ENCODE data around the gene HDAC4. TPM values are rescaled to one million over a fixed set of nuclear protein-coding genes. Genes with fewer than 3 reads are reported as not detected.

The HDAC4 gene
- polyA plus RNA-seq, 2 of the 4 experiments (the other 2 are of a cell fraction) = 8.6 to 10.4 TPM

DNA sequence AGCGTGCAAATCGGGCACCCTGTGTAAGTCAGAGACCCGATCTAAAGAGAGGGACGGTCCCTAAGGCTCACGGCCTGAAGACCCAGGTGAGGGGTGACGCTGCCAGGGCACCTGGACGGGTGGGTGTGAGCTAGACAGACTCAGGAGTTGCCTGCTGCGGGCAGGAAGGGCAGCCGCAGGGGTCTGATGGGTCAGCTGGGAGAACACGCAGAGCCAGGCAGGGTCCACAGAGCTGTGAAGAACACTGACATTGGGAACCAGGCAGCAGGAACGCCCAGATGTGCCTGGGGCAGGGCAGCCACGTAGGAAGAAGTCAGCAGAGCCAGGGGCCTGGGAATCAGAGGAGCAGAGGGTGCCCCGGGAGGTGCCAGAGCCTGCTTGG lies 25.9 kb downstream of the HDAC4 start:
- Histone ChIP-seq H3K4me3 (no peak overlapping the region), H3K4me1 (no peaks in the 10 kb centered on the region), H3K4me2 (no peak overlapping the region), H3K27ac (no peak overlapping the region), H3K9me3 (no peaks in the 10 kb centered on the region)
- WGBS (ENCODE audit: missing lambda C conversion rate) = 91% methylated on average over 12 of the region's 13 CpGs
- FAIRE-seq = no peak
- ATAC-seq = no peak
- DNase-seq (ENCODE audit: low read depth in 1 of 2, low spot score in 1 of 2) = no peak
- ChIA-PET CTCF (no interaction called here), POLR2A (no interaction called here)
- TF ChIP-seq MAFK (IDR thresholded peaks at IDR 0.05; ENCODE audit: partially characterized antibody) (no peak), NR3C1 (IDR thresholded peaks at IDR 0.05) (no peak), PHF8 (IDR thresholded peaks at IDR 0.05; ENCODE audit: borderline replicate concordance, low read depth) (no peak), CHD2 (IDR thresholded peaks at IDR 0.05; ENCODE audit: low read length, partially characterized antibody) (no peak), CHD4 (IDR thresholded peaks at IDR 0.05; ENCODE audit: borderline replicate concordance) (no peak)

DNA sequence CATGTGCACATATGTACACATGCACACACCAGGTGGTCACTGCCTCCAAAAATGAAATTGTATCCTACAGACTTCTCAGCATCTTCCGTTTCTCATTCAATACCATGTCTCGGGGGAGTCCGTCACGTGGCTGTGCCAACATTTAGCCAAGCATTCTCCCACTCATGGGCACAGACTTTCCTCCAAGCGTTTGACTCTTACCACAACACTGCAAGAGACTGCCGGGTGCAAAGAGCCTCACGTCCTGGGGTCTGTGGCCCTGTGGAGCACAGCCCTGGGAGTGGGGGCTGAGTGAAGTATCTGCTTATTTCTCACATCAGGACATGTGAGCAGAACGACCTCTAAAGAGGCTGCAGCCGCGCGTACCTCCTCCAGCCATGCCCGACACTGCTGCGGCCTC lies 28.0 kb downstream of the HDAC4 start:
- ATAC-seq (no peak), FAIRE-seq (no peak), DNase-seq (ENCODE audit: low read depth in 1 of 2, low spot score in 1 of 2) (no peak)
- WGBS (ENCODE audit: missing lambda C conversion rate) = 97% methylated on average over 13 of the region's 13 CpGs
- TF ChIP-seq, protein P1, sequence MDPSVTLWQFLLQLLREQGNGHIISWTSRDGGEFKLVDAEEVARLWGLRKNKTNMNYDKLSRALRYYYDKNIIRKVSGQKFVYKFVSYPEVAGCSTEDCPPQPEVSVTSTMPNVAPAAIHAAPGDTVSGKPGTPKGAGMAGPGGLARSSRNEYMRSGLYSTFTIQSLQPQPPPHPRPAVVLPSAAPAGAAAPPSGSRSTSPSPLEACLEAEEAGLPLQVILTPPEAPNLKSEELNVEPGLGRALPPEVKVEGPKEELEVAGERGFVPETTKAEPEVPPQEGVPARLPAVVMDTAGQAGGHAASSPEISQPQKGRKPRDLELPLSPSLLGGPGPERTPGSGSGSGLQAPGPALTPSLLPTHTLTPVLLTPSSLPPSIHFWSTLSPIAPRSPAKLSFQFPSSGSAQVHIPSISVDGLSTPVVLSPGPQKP (IDR thresholded peaks at IDR 0.05; ENCODE audit: low read depth, low read length) = no peak
- TF ChIP-seq NR3C1 (IDR thresholded peaks at IDR 0.05) (no peak), RARB (CRISPR knock-in tag; IDR thresholded peaks at IDR 0.05) (no peak), CBX8 (IDR thresholded peaks at IDR 0.05) (no peak), RFX5 (IDR thresholded peaks at IDR 0.05) (no peak), POLR2A (IDR thresholded peaks at IDR 0.05; ENCODE audit: low read length) (no peak), ZC3H11A (IDR thresholded peaks at IDR 0.05) (no peak), TP53 (CRISPR knock-in tag; IDR thresholded peaks at IDR 0.05) (no peak), MYC (IDR thresholded peaks at IDR 0.05; ENCODE audit: borderline replicate concordance, low read length) (no peak)
- TF ChIP-seq, protein P2, sequence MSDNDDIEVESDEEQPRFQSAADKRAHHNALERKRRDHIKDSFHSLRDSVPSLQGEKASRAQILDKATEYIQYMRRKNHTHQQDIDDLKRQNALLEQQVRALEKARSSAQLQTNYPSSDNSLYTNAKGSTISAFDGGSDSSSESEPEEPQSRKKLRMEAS (IDR thresholded peaks at IDR 0.05) = no peak
- TF ChIP-seq, protein P3, sequence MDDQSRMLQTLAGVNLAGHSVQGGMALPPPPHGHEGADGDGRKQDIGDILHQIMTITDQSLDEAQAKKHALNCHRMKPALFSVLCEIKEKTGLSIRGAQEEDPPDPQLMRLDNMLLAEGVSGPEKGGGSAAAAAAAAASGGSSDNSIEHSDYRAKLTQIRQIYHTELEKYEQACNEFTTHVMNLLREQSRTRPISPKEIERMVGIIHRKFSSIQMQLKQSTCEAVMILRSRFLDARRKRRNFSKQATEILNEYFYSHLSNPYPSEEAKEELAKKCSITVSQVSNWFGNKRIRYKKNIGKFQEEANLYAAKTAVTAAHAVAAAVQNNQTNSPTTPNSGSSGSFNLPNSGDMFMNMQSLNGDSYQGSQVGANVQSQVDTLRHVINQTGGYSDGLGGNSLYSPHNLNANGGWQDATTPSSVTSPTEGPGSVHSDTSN (IDR thresholded peaks at IDR 0.05) = no peak
- TF ChIP-seq, protein P4, sequence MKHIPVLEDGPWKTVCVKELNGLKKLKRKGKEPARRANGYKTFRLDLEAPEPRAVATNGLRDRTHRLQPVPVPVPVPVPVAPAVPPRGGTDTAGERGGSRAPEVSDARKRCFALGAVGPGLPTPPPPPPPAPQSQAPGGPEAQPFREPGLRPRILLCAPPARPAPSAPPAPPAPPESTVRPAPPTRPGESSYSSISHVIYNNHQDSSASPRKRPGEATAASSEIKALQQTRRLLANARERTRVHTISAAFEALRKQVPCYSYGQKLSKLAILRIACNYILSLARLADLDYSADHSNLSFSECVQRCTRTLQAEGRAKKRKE (CRISPR knock-in tag; IDR thresholded peaks at IDR 0.05; ENCODE audit: low read depth) = no peak
- no peak overlapping the region for H3K4me2 ChIP-seq
- H3K4me3 ChIP-seq = no peak overlapping the region
- no peaks in the 10 kb centered on the region for H3K9me3 ChIP-seq
- no peaks in the 10 kb centered on the region for H3K4me1 ChIP-seq
- H3K27ac ChIP-seq = no peak overlapping the region
- ChIA-PET CTCF (interaction anchor here (1.5 to 2.0 kb wide), 2 partner anchors 10 to 619 kb away, joined by 4 to 5 read pairs; no protein-coding TSS in a partner anchor), POLR2A (no interaction called here)

DNA sequence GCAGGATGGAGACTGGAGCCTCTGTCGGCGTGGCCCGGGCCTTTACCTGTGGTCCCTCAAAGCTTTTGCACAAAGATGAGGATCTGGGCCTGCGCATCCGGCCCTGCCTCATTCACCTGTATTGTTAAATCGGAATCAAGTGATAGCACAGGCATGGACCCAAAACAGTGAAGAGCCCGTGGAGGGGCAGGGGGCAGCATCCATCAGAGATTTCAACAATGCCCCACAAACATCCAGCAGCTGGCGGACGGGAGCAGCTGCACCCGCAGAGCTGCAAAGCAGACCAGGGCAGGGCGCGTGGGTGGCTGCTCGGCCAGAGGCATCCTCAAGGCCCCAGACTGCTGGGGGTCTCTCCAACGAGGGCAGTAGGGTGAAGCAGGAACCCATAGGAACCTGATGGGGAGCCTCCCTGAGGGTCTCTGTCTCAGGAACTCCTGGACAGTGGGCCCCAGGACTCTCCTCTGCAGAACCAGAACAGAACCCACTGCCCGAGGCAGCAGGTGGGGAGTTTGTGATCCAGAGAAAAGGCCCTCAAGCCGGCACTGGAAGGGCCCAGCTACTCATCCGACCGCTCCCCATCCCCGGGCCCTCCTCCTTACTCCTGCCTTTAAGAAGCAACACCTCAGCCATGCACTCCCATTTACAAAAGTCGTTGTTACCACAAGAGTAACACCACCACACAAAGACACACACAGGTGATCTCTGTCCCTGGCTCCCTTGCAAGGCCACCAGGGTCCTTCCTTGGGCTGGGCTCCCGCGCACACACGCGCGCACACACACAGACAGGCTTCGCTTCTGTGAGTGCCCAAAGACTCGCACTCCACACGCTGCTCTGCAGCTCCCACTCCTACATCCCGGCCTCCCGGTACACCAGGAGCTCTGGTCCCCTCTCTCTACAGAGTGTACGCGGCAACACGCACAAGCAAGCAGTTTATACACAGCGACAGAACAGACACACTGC lies 28.8 kb downstream of the HDAC4 start:
- no peak for ATAC-seq
- Histone ChIP-seq H3K4me1 (no peaks in the 10 kb centered on the region), H3K4me3 (no peak overlapping the region), H3K27ac (no peak overlapping the region), H3K4me2 (no peak overlapping the region), H3K9me3 (no peaks in the 10 kb centered on the region)
- no peak for TF ChIP-seq PHF8 (IDR thresholded peaks at IDR 0.05; ENCODE audit: borderline replicate concordance, low read depth)
- no peak for TF ChIP-seq HOXB5 (CRISPR knock-in tag; IDR thresholded peaks at IDR 0.05)
- no peak for TF ChIP-seq HOXA7 (CRISPR knock-in tag; IDR thresholded peaks at IDR 0.05)
- TF ChIP-seq RAD21 (conservative IDR thresholded peaks at IDR 0.05 in 1 of 2, IDR thresholded peaks at IDR 0.05 in 1 of 2) = no peak
- no peak for TF ChIP-seq JUNB (IDR thresholded peaks at IDR 0.05)
- TF ChIP-seq ZNF302 (CRISPR knock-in tag; IDR thresholded peaks at IDR 0.05) = no peak
- TF ChIP-seq, protein P5, sequence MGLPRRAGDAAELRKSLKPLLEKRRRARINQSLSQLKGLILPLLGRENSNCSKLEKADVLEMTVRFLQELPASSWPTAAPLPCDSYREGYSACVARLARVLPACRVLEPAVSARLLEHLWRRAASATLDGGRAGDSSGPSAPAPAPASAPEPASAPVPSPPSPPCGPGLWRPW (IDR thresholded peaks at IDR 0.05) = no peak
- no peak for TF ChIP-seq POLR2AphosphoS2 (conservative IDR thresholded peaks at IDR 0.05; ENCODE audit: low read length)
- TF ChIP-seq, protein P6, sequence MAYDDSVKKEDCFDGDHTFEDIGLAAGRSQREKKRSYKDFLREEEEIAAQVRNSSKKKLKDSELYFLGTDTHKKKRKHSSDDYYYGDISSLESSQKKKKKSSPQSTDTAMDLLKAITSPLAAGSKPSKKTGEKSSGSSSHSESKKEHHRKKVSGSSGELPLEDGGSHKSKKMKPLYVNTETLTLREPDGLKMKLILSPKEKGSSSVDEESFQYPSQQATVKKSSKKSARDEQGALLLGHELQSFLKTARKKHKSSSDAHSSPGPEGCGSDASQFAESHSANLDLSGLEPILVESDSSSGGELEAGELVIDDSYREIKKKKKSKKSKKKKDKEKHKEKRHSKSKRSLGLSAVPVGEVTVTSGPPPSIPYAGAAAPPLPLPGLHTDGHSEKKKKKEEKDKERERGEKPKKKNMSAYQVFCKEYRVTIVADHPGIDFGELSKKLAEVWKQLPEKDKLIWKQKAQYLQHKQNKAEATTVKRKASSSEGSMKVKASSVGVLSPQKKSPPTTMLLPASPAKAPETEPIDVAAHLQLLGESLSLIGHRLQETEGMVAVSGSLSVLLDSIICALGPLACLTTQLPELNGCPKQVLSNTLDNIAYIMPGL (CRISPR knock-in tag; IDR thresholded peaks at IDR 0.05; ENCODE audit: borderline replicate concordance) = no peak
- TF ChIP-seq EHF (CRISPR knock-in tag; IDR thresholded peaks at IDR 0.05) = no peak
- no peak for TF ChIP-seq GATA3 (IDR thresholded peaks at IDR 0.05; ENCODE audit: borderline replicate concordance)
- TF ChIP-seq EHMT2 (IDR thresholded peaks at IDR 0.05; ENCODE audit: low read depth) = no peak
- no peak for TF ChIP-seq RFX5 (IDR thresholded peaks at IDR 0.05)
- POLR2A ChIA-PET = no interaction called here
- no peak for DNase-seq (ENCODE audit: low read depth in 1 of 2, low spot score in 1 of 2)
- 92% methylated on average over 34 of the region's 34 CpGs for WGBS (ENCODE audit: missing lambda C conversion rate)
- CTCF ChIA-PET = interaction anchor here (1.5 to 2.0 kb wide), 2 partner anchors 9 to 620 kb away, joined by 4 to 5 read pairs; no protein-coding TSS in a partner anchor
- FAIRE-seq = no peak

Measured in A549 (cell line).